BLaER1 (cell line): ENCODE results near the gene BATF2.
A peak's percentile ranks its signal among the peaks of the same experiment; 100 is the strongest.
"Not testable (repeated sequence)": the region's sequence is repeated elsewhere in the genome, so short reads cannot be mapped to it uniquely, and the experiment has no call there.

Experiments
- H3K27ac ChIP-seq: shearing (Covaris generic); formaldehyde crosslinking; 2 replicates; pipeline ENCODE4 v1.8.1; 2022
- H3K27me3 ChIP-seq: shearing (Covaris generic); formaldehyde crosslinking; 2 replicates; pipeline ENCODE4 v1.8.1; 2022
- H3K36me3 ChIP-seq: shearing (Covaris generic); formaldehyde crosslinking; 2 replicates; pipeline ENCODE4 v1.8.1; 2022
- H3K4me1 ChIP-seq: shearing (Covaris generic); formaldehyde crosslinking; 2 replicates; pipeline ENCODE4 v1.8.1; 2022
- H3K4me2 ChIP-seq: shearing (Covaris generic); formaldehyde crosslinking; 2 replicates; pipeline ENCODE4 v1.8.1; 2022
- H3K4me3 ChIP-seq: shearing (Covaris generic); formaldehyde crosslinking; 2 replicates; pipeline ENCODE4 v1.8.1; 2022
- H3K9ac ChIP-seq: shearing (Covaris generic); formaldehyde crosslinking; 2 replicates; pipeline ENCODE4 v1.8.1; 2022
- H3K9me3 ChIP-seq: shearing (Covaris generic); formaldehyde crosslinking; 2 replicates; pipeline ENCODE4 v1.8.1; 2022
- H4K20me1 ChIP-seq: shearing (Covaris generic); formaldehyde crosslinking; 2 replicates; pipeline ENCODE4 v1.8.1; 2022
- Cebpa-rat ChIP-seq: shearing (Covaris generic); IDR thresholded peaks from 2 replicates; pipeline ENCODE4 v1.8.1; 2022

The BATF2 gene

GRCh38 chr11:65034423-65034822, 37.7 kb upstream of the BATF2 start:
- Histone ChIP-seq H3K9me3 (no peaks in the 10 kb centered on the region), H3K4me3 (no peak overlapping the region)

GRCh38 chr11:65032216-65032615, 35.4 kb upstream of the BATF2 start:
- TF ChIP-seq Cebpa-rat = no peak
- Histone ChIP-seq H3K4me1 (peaks cover 25% of the 10 kb centered on the region), H3K4me3 (no peak overlapping the region), H3K27me3 (no peaks in the 10 kb centered on the region), H4K20me1 (no peaks in the 10 kb centered on the region), H3K27ac (peak overlapping the region; percentile 19; the same call in 1 of the 2 replicates), H3K9me3 (no peaks in the 10 kb centered on the region), H3K9ac (no peak overlapping the region), H3K4me2 (peak overlapping the region; percentile 30), H3K36me3 (peaks cover 54% of the 10 kb centered on the region)

More at GRCh38 chr11:65034423-65034822, 37.7 kb upstream of the BATF2 start:
- Histone ChIP-seq H3K4me1 (peaks cover 26% of the 10 kb centered on the region), H3K27me3 (no peaks in the 10 kb centered on the region), H3K4me2 (no peak overlapping the region), H4K20me1 (no peaks in the 10 kb centered on the region), H3K9ac (no peak overlapping the region), H3K36me3 (peaks cover 66% of the 10 kb centered on the region), H3K27ac (no peak overlapping the region)
- TF ChIP-seq Cebpa-rat = no peak

DNA sequence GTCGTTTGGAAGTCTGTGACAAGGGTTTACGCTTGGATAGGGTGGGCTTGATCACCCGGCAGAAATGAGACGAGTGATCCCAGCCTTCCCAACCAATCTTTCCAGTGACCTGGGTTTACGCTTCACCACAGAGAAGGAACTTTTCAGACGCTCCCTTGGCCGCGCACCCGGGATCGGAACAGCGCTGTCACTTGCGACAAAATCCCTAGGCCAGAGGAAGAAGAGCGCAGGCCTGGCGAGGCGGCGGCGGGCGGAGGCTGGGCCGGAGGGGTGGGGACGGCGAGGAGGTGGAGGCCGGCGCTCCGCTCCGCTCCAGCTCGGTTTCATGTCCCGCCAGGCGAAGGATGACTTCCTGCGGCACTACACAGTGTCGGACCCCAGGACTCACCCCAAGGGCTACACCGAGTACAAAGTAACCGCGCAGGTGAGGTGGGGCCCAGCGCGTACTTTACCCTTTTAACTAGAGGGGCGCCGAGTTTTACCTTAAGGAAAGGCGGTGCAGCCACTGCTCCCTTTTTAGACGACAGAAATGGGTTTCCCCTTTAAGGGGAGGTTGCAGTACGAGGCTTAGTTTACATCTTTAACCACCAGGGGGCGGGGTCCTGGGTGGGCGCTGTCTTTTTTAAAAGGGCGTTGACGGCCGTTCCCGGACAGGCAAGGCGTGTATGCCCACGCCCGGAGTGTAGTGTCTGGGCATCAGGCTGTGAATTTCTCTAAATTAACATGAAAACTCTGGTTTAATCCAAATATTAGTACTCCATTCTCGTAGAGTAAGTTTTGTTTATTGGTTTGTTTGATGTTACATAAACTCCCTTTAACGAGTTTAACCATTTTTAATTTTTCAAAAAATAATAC, 30.7 kb upstream of the BATF2 start, which contains the start of gene SNX15:
Gene SNX15 (plus strand): TSS at position 227 of the 855 bp plus-strand sequence. CDS start 99 bp downstream, at position 326.
- Histone ChIP-seq H3K27ac (peak within 1 kb of the TSS; percentile 86), H3K4me3 (peak within 1 kb of the TSS; percentile 70), H3K4me1 (peaks cover 31% of the 10 kb centered on the region), H3K36me3 (peaks cover 13% of the 10 kb centered on the region; the same call in 1 of the 2 replicates), H3K27me3 (no peaks in the 10 kb centered on the region), H3K9me3 (no peaks in the 10 kb centered on the region), H3K4me2 (peak within 1 kb of the TSS; percentile 75), H3K9ac (peak within 1 kb of the TSS; percentile 76), H4K20me1 (no peaks in the 10 kb centered on the region)
- TF ChIP-seq Cebpa-rat = no peak

- peaks cover 25% of the 10 kb centered on the region for H3K4me1 ChIP-seq
- no peaks in the 10 kb centered on the region for H4K20me1 ChIP-seq
- H3K4me2 ChIP-seq = peak overlapping the region; percentile 75
- no peak for TF ChIP-seq Cebpa-rat
- no peaks in the 10 kb centered on the region for H3K9me3 ChIP-seq
- H3K4me3 ChIP-seq = peak overlapping the region; percentile 70
- no peaks in the 10 kb centered on the region for H3K27me3 ChIP-seq
- H3K9ac ChIP-seq = no peak overlapping the region
- H3K36me3 ChIP-seq = peaks cover 13% of the 10 kb centered on the region
- H3K27ac ChIP-seq = no peak overlapping the region
These were observed 30.0 kb upstream of the BATF2 start for GRCh38 chr11:65026810-65027209.

DNA sequence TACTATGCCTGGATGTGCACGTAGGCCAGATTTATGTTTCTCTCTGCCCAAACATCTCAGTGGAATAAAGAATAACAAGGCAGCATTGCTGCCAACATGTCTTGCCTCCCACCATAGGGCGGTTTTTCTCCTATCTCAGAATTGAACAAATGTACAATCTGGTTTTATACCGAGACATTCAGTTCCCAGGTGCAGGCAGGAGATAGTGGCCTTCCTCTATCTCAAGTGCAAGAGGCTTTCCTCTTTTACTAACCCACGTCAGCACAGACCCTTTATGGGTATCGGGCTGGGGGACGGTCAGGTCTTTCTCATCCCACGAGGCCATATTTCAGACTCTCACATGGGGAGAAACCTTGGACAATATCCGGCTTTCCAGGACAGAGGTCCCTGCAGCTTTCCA, 26.7 kb upstream of the BATF2 start:
- Histone ChIP-seq H3K36me3 (peaks cover 40% of the 10 kb centered on the region), H3K4me1 (peaks cover 14% of the 10 kb centered on the region)
- not testable (repeated sequence) for H3K9ac ChIP-seq, H4K20me1 ChIP-seq, H3K4me3 ChIP-seq, H3K27me3 ChIP-seq, H3K27ac ChIP-seq, H3K9me3 ChIP-seq, H3K4me2 ChIP-seq

GRCh38 chr11:65021509-65021908, 24.7 kb upstream of the BATF2 start:
- peaks cover 53% of the 10 kb centered on the region for H3K36me3 ChIP-seq
- no peaks in the 10 kb centered on the region for H3K9me3 ChIP-seq
- H3K27ac ChIP-seq = no peak overlapping the region
- 0 out of 2 replicates have a peak overlapping the region, but pooled peaks have one; percentile 10 for H3K9ac ChIP-seq
- no peaks in the 10 kb centered on the region; the same call in 1 of the 2 replicates for H4K20me1 ChIP-seq
- no peak overlapping the region for H3K4me3 ChIP-seq
- no peak overlapping the region for H3K4me2 ChIP-seq
- TF ChIP-seq Cebpa-rat = no peak
- no peaks in the 10 kb centered on the region for H3K27me3 ChIP-seq
- peaks cover 13% of the 10 kb centered on the region for H3K4me1 ChIP-seq

DNA sequence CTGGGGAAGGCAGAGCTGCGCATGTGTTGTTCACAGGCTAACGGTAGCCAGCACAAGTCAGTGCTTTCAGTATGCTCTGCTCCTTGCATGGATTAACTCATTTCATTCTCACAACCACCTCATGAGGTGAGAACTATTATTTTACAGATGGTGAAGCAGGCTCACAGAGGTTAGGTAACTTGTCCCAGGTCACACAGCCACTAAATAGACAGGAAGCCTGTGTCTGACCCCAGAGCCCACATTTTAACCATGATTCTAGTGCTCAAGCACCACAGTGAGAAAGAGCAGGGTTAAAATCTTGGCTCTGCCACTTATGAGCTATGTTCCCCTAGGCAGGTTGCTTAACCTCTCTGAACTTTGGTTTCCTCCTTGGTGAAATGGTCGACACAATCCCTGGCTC, 24.2 kb upstream of the BATF2 start:
- H4K20me1 ChIP-seq = no peaks in the 10 kb centered on the region; the same call in 1 of the 2 replicates
- H3K9ac ChIP-seq = no peak overlapping the region
- no peak overlapping the region for H3K4me3 ChIP-seq
- H3K4me2 ChIP-seq = no peak overlapping the region
- H3K4me1 ChIP-seq = peaks cover 18% of the 10 kb centered on the region
- H3K36me3 ChIP-seq = peaks cover 53% of the 10 kb centered on the region
- H3K27ac ChIP-seq = no peak overlapping the region
- no peaks in the 10 kb centered on the region for H3K9me3 ChIP-seq
- H3K27me3 ChIP-seq = no peaks in the 10 kb centered on the region
- no peak for TF ChIP-seq Cebpa-rat

DNA sequence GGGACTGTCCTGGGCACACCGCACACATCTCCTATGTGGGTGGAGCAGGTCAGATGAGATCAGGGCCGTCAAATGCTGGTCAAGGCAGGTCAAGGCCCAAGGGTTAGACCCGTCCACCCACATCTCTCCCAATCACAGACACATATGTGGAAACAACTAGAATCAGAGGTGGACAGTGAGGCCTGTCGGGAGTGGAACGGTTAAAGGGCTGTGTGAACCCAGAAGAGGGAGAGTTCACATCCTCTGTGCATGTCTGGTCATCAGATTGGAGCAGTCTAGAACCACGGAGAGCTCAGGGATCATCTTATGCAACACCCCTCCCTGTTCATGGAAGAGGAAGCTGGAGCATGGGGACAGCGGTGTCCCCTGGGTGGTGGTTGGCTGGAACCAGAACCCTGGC, 23.1 kb upstream of the BATF2 start:
- TF ChIP-seq Cebpa-rat = no peak
- peaks cover 53% of the 10 kb centered on the region for H3K36me3 ChIP-seq
- no peaks in the 10 kb centered on the region for H3K27me3 ChIP-seq
- no peak overlapping the region for H3K27ac ChIP-seq
- no peak overlapping the region for H3K4me3 ChIP-seq
- H3K4me1 ChIP-seq = peaks cover 30% of the 10 kb centered on the region
- H4K20me1 ChIP-seq = no peaks in the 10 kb centered on the region; the same call in 1 of the 2 replicates
- H3K4me2 ChIP-seq = no peak overlapping the region
- no peak overlapping the region for H3K9ac ChIP-seq
- no peaks in the 10 kb centered on the region for H3K9me3 ChIP-seq

GRCh38 chr11:65017937-65018336, 21.2 kb upstream of the BATF2 start:
- Histone ChIP-seq H3K4me2 (no peak overlapping the region), H4K20me1 (no peaks in the 10 kb centered on the region; the same call in 1 of the 2 replicates), H3K4me1 (peaks cover 37% of the 10 kb centered on the region), H3K36me3 (peaks cover 53% of the 10 kb centered on the region), H3K9ac (no peak overlapping the region), H3K4me3 (no peak overlapping the region), H3K9me3 (no peaks in the 10 kb centered on the region), H3K27ac (no peak overlapping the region), H3K27me3 (no peaks in the 10 kb centered on the region)
- no peak for TF ChIP-seq Cebpa-rat

- no peak for TF ChIP-seq Cebpa-rat
These were observed 19.9 kb upstream of the BATF2 start for GRCh38 chr11:65016705-65017104.

More at GRCh38 chr11:65016705-65017104, 19.9 kb upstream of the BATF2 start:
- H3K4me1 ChIP-seq = peaks cover 40% of the 10 kb centered on the region
- peaks cover 45% of the 10 kb centered on the region for H3K36me3 ChIP-seq
- H4K20me1 ChIP-seq = no peaks in the 10 kb centered on the region; the same call in 1 of the 2 replicates
- no peaks in the 10 kb centered on the region for H3K9me3 ChIP-seq
- H3K27me3 ChIP-seq = no peaks in the 10 kb centered on the region
- peak overlapping the region; percentile 92 for H3K4me2 ChIP-seq
- 0 out of 2 replicates have a peak overlapping the region, but pooled peaks have one; percentile 28 for H3K9ac ChIP-seq
- no peak overlapping the region for H3K4me3 ChIP-seq
- no peak overlapping the region for H3K27ac ChIP-seq
